ENCODE measurements around the gene NEK10.

DNA sequence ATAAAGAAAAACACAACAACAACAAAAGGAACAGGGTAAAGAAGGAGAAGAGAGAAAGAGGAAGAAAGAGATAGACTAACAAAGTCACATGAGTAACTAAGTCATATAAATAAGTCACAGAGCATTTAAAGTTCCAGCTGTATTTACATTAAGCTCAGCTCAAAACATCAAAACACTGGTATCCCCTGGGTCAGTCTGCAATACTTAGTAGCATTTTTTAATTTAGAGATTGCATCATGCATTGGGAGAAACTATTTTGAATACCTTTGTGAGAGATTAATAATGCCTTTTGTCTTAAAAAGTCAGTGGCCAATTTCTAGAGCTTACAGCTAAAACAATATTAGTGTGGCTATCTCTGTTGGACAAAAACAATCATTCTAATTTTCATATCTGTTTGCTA lies 78.4 kb downstream of the NEK10 start:
- TF ChIP-seq POLR2A (IDR thresholded peaks at IDR 0.05) = no peak
- TF ChIP-seq, protein P1, sequence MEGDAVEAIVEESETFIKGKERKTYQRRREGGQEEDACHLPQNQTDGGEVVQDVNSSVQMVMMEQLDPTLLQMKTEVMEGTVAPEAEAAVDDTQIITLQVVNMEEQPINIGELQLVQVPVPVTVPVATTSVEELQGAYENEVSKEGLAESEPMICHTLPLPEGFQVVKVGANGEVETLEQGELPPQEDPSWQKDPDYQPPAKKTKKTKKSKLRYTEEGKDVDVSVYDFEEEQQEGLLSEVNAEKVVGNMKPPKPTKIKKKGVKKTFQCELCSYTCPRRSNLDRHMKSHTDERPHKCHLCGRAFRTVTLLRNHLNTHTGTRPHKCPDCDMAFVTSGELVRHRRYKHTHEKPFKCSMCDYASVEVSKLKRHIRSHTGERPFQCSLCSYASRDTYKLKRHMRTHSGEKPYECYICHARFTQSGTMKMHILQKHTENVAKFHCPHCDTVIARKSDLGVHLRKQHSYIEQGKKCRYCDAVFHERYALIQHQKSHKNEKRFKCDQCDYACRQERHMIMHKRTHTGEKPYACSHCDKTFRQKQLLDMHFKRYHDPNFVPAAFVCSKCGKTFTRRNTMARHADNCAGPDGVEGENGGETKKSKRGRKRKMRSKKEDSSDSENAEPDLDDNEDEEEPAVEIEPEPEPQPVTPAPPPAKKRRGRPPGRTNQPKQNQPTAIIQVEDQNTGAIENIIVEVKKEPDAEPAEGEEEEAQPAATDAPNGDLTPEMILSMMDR (IDR thresholded peaks at IDR 0.05) = no peak
